Renal cortex interstitium (tissue), 11 donors: ENCODE results near the gene GABBR2. TPM values are rescaled to one million over a fixed set of nuclear protein-coding genes. Genes with fewer than 3 reads are reported as not detected.

Experiments
- DNase-seq, 11 donors: peaks; one replicate each; pipeline ENCODE4 v3.0.0-alpha.2; 2013; ENCODE audit warnings: low read depth in 9 of 11, low spot score in 4 of 11; ENCODE audit errors: extremely low read depth in 1 of 11
- polyA plus RNA-seq, 3 donors: library from polyadenylated mRNA; unstranded; fragments of 120-200 nt; gene quantifications; one replicate each; pipeline ENCODE4 v1.2.1, GENCODE V29; 2013; ENCODE audit not compliant: insufficient read length in 3 of 3

Gene GABBR2
- polyA plus RNA-seq, 3 donors: 4.5 to 5.2 (median 5.0) TPM

GRCh38 chr9:98331536-98332259 is 377.0 kb downstream of the GABBR2 start:
- DNase-seq: no peak

DNA sequence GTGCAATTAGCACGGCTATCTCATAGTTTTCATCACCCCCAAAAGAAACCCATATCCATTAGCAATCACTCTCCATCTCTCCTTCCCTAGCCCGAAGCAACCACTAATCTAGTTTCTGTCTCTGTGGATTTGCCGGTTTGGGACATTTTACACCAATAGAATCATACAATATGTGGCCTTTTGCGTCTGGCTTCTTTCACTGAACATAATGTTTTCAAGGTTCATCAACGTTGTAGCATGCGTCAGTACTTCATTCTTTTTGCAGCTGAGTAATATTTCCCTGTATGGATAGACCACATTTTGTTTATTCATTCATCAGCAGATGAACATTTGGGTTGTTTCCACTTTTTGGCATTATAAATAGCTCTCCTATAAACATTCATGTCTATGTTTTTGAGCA is 377.9 kb downstream of the GABBR2 start:
- no peak for DNase-seq

DNA sequence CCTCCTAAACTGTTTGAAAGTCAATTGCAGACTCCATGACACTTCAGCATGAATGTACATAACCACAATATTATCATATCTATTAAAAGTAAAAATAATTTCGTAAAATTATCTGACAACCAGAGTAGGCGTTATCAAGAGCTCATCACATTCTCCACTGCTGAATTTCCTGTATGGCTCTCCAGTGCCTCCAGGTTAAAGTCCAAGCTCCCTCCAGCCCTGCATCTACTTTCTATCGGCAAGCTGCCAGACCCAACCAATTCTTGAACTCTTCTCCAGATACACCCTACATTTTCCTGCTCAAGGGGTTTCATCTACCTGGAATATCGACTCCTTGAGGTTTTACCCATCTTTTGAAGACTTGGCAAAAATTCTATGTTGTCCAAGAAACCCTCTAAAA is 378.8 kb downstream of the GABBR2 start:
- DNase-seq: no peak

DNA sequence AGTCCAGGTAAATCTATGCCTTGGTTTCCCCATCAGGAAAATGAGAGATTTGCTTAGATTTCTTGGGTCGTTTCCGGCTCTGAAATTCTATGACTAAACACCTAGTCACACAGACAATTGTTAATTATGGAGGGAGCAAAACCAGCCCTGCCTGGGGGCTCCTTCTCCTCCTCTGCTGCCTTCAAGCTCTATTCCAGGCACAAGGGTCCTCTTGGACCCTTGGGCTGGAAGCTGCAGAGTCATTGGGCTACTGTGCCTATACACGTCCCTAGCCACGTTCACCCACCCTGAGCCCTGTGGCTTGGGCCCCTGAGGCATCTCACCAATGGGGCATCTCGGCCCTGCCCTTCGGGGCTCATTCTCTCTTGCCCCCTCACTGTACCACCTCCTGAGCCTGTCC is 379.5 kb downstream of the GABBR2 start:
- no peak for DNase-seq

DNA sequence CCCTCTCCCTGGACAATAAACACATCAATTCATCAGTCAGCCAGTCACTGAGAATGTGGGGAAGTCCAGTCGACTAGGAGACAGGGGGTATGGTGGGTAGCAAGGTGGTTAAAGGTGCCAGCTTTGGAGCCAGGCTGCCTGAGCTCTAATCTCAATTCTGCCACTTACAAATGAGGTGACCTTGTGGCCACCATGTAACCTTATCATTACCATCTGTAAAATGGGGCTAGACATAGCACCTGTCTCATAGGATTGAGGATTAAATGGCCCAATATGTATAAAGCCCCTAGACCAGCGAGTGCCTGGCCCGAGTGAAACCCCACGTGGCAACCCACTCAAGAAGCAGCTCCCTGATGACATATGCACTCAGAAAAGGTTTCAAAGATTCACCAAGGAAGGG is 380.0 kb downstream of the GABBR2 start:
- no peak for DNase-seq

GRCh38 chr9:98328141-98328540 is 380.6 kb downstream of the GABBR2 start:
- DNase-seq: no peak

DNA sequence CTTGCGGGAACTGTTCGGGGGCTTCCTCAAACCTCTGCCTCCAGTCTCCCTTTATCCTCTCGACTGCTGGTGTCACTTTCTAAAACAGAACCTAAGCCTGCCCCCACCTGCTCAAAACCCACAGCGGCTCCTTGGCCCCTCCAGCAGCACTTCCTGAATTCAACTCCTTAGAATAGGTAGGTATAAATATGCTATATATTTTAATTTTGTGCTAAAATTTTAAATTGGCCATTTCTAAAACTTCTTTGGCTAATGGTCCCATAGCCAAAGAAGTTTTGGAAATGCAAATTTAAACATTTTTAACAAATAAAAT is 381.5 kb downstream of the GABBR2 start:
- DNase-seq: no peak

GRCh38 chr9:98326459-98327248 is 382.1 kb downstream of the GABBR2 start:
- DNase-seq: no peak

DNA sequence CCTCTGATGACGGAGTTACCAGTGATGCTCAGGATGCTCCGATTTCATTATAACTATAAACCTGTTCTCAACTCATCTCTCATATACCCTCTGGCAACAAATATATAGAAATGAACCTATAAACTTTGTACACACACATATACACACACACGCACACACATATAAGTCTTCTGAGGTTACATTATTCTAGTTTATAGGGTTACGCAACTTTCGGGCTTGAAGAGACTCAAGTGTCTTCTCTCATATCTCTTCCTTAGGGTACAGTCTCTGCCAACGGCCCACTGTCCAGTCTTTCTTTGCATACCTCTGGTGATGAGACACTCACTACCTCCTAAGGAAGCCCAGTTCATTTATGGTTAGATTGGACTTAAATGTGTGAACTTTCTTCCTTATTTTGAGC is 383.9 kb downstream of the GABBR2 start:
- no peak for DNase-seq

- DNase-seq: no peak
These were observed 385.0 kb downstream of the GABBR2 start for GRCh38 chr9:98323831-98324135.

DNA sequence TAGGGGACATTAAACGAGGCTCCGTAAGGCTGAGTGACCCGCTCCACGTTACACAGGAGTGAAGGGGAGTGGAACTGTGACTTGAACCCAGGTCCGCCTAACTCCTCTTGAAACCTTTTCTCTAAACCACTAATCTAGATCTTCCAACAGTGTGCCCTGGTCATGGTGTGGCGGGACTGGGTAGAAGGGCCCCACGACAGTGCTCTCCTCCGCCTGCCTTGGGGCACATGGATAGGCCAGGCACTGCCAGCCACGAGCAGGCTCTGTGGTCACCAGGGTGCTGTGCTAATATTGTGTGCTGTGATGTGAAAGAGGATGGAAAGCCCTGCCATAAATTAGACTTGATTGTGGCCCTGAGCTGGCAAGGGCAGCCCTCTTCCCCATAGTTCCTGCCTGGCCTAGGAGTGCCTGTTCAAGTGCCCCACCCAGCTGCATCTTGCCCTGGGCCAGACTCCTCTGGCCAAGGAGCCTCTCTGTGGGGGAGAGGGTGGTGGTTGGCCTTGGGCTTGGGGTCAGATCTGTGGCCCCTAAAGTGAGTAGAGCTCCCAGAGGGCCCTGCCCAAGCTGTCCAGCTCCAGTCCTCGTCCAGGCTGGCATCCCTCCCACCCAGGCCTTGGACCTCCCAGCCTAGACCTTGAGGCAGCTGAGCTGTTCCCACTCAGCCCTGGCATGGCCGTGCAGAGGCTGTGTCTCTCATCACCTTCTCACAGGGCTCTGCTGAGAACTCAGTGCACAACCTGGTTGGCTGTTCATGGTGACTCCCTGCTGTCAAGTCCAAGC is 385.5 kb downstream of the GABBR2 start:
- DNase-seq: no peak

GRCh38 chr9:98321269-98321668 is 387.5 kb downstream of the GABBR2 start:
- no peak for DNase-seq

DNA sequence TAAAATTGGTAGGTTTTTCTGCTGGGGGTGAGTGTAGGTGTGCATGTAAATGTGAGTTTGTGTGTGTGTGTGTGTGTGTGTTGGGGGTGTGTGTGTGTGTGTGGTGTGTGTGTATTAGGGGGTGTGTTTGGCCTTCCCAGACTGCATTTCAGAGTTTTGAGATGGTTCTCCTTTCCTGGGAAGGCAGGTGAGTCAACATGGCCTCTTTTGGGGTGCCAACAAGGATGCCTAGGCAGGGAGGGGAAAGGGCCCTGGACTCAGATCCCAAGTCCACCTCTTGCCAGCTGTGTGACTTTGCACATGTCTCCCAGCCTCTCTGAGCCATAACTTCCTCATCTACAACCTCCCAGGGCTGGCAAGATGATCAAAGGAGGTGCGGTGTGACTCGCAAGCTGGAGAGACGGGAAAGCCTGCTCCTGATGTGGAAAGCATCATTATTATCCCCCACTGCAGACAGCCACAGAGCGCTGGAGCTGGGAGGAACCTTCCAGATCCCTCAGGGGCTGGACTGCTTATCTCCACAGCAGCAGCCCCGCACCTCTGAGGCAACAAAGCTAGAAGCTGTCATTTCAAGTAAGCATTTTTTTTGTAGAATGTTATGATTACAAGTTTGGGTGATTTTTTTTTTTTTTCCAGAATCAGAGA is 389.8 kb downstream of the GABBR2 start:
- DNase-seq: no peak

DNA sequence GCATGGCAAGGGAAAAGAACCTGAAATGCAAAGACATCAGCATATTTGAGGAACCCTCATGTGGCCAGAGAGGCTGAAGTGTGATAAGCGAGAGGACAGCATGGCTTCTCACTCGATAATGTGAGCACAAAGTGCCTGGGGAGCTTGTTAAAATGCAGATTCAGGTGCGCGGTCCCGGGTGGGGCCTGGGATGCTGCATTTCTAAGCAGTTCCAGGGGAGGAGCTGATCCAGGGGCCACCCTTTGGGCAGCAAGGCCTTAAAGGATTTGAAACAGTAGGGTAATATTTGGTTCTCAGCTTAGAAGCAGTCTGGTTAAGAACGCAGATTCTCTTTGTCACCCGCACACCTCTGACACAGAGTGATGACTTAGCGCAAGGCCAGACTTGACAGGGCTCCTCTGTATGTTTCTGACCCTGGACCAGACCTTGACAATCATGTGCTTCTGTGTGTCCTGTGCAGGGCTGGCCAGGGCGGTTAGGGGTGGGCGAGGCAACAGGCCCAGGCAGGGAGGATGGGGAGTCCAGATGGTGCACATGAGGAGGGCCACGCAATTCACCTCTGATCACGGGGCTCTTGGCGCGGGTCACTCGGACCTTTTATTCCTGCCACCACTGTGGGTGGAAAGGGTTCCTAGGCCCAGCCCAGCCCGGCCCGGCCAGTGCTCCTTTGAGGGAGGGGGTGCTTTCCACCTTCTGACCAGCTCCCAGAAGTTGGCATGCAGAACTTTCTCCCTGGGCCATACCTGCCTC is 390.5 kb downstream of the GABBR2 start:
- DNase-seq: no peak

DNA sequence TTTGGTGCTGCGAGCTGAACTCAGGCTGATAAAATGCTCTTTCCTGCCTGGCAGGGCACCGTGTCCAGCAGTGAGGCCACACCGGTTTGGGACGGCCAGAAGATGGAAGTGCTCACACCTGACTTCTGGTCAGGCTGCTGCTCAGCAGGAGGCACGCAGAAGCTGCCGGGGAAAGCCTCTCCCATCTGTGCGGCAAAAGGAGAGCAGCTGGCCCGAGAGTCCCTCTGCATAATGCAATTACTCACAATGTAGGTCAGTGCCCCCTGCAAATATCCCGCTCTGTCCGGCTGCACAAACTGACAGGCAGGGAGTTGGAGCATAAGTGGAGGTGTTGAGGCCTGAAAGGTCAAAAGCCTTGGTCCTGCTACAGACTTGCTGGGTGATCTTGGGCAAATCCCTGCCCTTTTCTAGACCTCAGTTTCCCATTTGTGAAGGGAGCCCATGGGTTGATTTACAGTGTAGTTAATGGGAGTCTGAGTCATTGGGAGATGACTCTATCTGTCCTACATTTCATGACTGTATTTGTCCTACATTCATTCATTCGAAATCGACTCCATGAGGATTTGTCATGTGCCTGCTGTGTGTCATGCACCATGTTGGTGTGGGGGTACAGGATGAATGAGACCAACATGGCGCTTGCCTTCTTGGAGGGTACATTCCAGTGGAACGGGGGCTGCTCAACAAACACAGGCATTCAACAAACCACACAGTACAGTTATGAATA is 391.4 kb downstream of the GABBR2 start:
- peak in 1 of 11 donors; percentile 7 for DNase-seq

DNA sequence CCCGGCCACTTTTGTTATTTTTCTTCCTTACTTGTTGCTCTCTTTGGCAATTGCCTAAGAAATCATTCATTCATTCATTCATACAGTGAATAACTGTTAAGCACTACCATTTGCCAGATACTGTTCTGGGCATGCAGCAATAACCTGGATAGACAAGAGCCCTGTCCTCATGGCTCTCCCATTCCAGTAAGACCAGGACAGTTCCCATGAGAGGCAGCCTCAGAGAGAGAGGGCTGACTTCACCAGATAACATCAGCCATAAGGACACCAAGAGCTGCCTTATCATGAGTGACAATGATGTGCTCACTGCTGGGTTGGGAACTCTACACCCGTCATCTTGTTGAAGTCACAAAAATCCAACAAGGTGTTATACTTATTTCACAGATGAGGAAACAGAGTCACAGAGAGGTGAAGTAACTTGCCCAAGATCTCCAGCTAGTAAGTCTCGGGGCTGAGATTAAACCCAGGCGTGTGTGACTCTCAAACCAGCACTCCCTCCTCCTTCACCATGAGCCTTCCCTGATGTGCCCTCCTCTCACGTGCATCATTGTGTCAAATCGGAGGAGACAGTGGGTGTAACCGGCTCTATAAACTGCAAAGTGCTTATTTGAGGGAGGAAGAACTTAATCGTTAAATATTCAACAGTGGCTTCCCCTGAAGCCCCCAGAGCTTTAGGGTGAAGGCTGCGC is 392.1 kb downstream of the GABBR2 start:
- no peak for DNase-seq

- DNase-seq: peak; percentile 67 to 89 (median 79)
These were observed 393.1 kb downstream of the GABBR2 start for GRCh38 chr9:98315551-98316060.

GRCh38 chr9:98315067-98315453 is 393.7 kb downstream of the GABBR2 start:
- DNase-seq: no peak
